Suprapubic skin (tissue), 4 donors: Measurements from ENCODE around the gene CHSY1.

Source experiments
- CTCF ChIP-seq, 2 donors: fragments of 200-600 bp in 1 of 2; fragments of 450-650 bp in 1 of 2; sonication (generic) in 1 of 2; IDR thresholded peaks; one replicate each; pipeline ENCODE4 v1.5.1; 2016 to 2019; ENCODE audit warnings: antibody characterized with exemption in 2 of 2, mild to moderate bottlenecking in 1 of 2, moderate library complexity in 1 of 2
- EP300 ChIP-seq: sonication (generic); formaldehyde crosslinking; IDR thresholded peaks from one replicate; pipeline ENCODE4 v1.6.1; 2017; ENCODE audit warnings: antibody characterized with exemption
- POLR2A ChIP-seq, 2 donors: fragments of 450-650 bp; IDR thresholded peaks; one replicate each; pipeline ENCODE4 v1.6.1; 2017; ENCODE audit warnings: antibody characterized with exemption in 2 of 2, mild to moderate bottlenecking in 2 of 2, moderate library complexity in 2 of 2
- POLR2AphosphoS5 ChIP-seq, 3 donors: sonication (generic); formaldehyde crosslinking; IDR thresholded peaks; one replicate each; pipeline ENCODE4 v1.6.1; 2017; ENCODE audit warnings: antibody characterized with exemption in 3 of 3

- TF ChIP-seq POLR2A (IDR thresholded peaks at IDR 0.05) = no peak
- peak in 1 of 2 donors; percentile 31 for TF ChIP-seq CTCF (IDR thresholded peaks at IDR 0.05)
- no peak for TF ChIP-seq POLR2AphosphoS5 (IDR thresholded peaks at IDR 0.05)
- no peak for TF ChIP-seq EP300
Observed at GRCh38 chr15:101269479-101270223, 17.8 kb upstream of the CHSY1 start.
